ENCODE data around the gene H19. TPM values are rescaled to one million over a fixed set of nuclear protein-coding genes. Genes with fewer than 3 reads are reported as not detected.

Gene H19
- total RNA-seq, 6 experiments from 2014 or later, result 0.25 to 0.33 TPM; not detected in 4

GRCh38 chr11:1975185-1975584 is 22.5 kb downstream of the H19 start:
- Mint-ChIP-seq H3K27ac (no peak overlapping the region), H3K4me3 (no peak overlapping the region), H3K9me3 (no peaks in the 10 kb centered on the region), H3K27me3 (ENCODE audit: insufficient read depth) (no peaks in the 10 kb centered on the region), H3K36me3 (ENCODE audit: low read depth) (no peaks in the 10 kb centered on the region), H3K4me1 (ENCODE audit: low read depth) (no peaks in the 10 kb centered on the region)
- no peak for TF ChIP-seq CTCF (IDR thresholded peaks at IDR 0.05)
- no peak for DNase-seq

GRCh38 chr11:1970956-1971355 is 26.7 kb downstream of the H19 start:
- no peaks in the 10 kb centered on the region for H3K4me1 Mint-ChIP-seq (ENCODE audit: low read depth)
- H3K27me3 Mint-ChIP-seq (ENCODE audit: insufficient read depth), result no peaks in the 10 kb centered on the region
- H3K27ac Mint-ChIP-seq, result no peak overlapping the region
- no peak overlapping the region for H3K4me3 Mint-ChIP-seq
- H3K9me3 Mint-ChIP-seq, result no peaks in the 10 kb centered on the region
- DNase-seq, result no peak
- no peak for TF ChIP-seq CTCF (IDR thresholded peaks at IDR 0.05)
- no peaks in the 10 kb centered on the region for H3K36me3 Mint-ChIP-seq (ENCODE audit: low read depth)

- H3K9me3 Mint-ChIP-seq, result no peaks in the 10 kb centered on the region
- H3K36me3 Mint-ChIP-seq (ENCODE audit: low read depth), result no peaks in the 10 kb centered on the region
- H3K4me1 Mint-ChIP-seq (ENCODE audit: low read depth), result no peaks in the 10 kb centered on the region
- no peak for DNase-seq
- no peaks in the 10 kb centered on the region for H3K27me3 Mint-ChIP-seq (ENCODE audit: insufficient read depth)
- H3K4me3 Mint-ChIP-seq, result no peak overlapping the region
- no peak overlapping the region for H3K27ac Mint-ChIP-seq
- TF ChIP-seq CTCF (IDR thresholded peaks at IDR 0.05), result no peak
Observed at GRCh38 chr11:1969776-1970175, 27.9 kb downstream of the H19 start.

- TF ChIP-seq CTCF (IDR thresholded peaks at IDR 0.05), result no peak
- Mint-ChIP-seq H3K36me3 (ENCODE audit: low read depth) (no peaks in the 10 kb centered on the region), H3K4me3 (no peak overlapping the region), H3K4me1 (ENCODE audit: low read depth) (no peaks in the 10 kb centered on the region), H3K9me3 (no peaks in the 10 kb centered on the region), H3K27ac (no peak overlapping the region), H3K27me3 (ENCODE audit: insufficient read depth) (no peaks in the 10 kb centered on the region)
- DNase-seq, result no peak
Observed at GRCh38 chr11:1969035-1969434, 28.6 kb downstream of the H19 start.

- Mint-ChIP-seq H3K27me3 (ENCODE audit: insufficient read depth) (no peaks in the 10 kb centered on the region), H3K4me3 (no peak overlapping the region), H3K4me1 (ENCODE audit: low read depth) (no peaks in the 10 kb centered on the region), H3K9me3 (no peaks in the 10 kb centered on the region), H3K27ac (no peak overlapping the region), H3K36me3 (ENCODE audit: low read depth) (no peaks in the 10 kb centered on the region)
- DNase-seq, result no peak
- TF ChIP-seq CTCF (IDR thresholded peaks at IDR 0.05), result no peak
Observed at GRCh38 chr11:1968454-1969002, 29.1 kb downstream of the H19 start.

All from HFFc6 (cell line).